Stimulated activated CD4-positive, alpha-beta T cell treated with anti-CD3 and anti-CD28 coated beads, Interleukin-1b, Interleukin-23, amount 100 ng/mL, for 4 hours (primary cell): Measurements from ENCODE around the gene MIP.
"Not testable (repeated sequence)": the region's sequence is repeated elsewhere in the genome, so short reads cannot be mapped to it uniquely, and the experiment has no call there.

ENCODE experiments used
- DNase-seq, 2 donors: peaks; one replicate each; pipeline ENCODE4 v3.0.0-alpha.2; 2020; ENCODE audit warnings: low read depth in 2 of 2

MIP gene

DNA sequence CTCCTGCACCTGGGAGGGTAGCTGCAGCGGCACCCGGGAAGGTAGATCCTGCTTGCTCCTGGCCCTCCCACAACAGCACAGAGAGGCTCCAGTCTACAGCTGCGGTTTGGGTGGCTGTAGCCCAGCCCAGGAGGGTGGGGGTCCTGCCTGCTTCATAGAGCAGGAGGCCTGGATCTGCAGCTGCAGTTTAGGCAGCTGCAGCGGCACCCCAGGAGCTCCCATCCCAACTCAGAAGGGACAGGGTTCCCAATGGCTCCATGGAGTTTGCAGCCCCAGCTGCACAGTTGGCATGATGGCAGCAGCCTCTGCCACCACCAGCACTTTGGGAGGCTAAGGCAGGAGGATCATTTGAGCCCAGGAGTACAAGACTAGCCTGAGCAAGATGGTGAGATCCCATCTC lies 43.7 kb downstream of the MIP start:
- no peak for DNase-seq

DNA sequence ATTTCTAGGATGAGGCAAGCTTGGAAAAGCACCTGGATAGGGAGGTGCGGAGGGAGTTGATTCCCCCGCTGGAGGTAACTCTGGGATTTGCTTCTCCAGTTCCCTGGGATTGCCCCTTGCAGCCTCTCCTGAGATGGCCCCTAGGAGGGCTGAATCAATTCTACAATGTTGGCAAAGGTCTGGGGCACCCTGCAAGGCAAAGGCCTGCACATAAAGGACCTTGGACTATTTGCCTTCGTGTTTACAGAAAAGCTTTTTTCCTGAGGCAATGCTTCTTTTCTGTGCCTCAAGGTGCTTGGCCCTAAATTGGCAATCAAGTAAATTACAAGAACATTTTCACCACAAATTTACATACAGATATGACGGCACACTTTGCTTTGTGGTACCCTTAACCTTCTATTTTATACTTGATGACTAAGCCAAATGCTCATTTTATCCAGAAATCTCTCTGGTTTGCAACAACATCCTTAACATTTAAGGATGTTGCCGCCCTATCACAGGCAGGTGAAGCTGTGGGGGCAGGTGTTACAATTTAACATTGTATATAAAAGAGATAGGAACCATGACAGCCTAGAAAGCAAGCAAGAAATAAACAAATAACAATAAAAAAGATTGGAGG lies 45.5 kb downstream of the MIP start:
- DNase-seq: no peak

DNA sequence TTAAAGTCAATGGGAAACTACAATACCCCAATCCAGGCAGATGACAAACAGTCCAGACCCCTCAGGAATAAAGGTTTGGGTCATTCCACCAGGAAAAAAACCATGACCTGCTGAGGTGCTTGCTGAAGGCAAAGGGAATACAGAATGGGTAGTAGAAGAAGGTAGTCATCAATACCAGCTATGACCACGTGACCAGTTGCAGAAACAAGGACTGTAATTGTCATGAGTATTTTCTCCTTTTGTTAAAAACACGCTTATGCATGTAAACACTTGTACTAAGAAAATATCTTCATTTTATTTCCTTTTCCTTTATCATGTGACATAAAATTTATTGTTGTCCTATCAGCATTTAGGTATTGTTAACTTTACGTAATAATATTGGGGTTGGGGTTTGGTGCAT lies 50.2 kb downstream of the MIP start:
- DNase-seq: not testable (repeated sequence)

DNA sequence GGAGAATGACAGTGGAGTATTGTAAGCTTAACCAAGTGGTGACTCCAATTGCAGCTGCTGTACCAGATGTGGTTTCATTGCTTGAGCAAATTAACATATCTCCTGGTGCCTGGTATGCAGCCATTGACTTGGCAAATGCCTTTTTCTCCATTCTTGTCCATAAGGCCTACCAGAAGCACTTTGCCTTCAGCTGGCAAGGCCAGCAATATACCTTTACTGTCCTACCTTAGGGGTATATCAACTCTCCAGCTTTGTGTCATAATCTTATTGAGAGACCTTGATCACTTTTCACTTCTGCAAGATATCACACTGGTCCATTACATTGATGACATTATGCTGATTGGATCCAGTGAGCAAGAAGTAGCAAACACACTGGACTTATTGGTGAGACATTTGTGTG lies 52.8 kb downstream of the MIP start:
- DNase-seq: not testable (repeated sequence)

DNA sequence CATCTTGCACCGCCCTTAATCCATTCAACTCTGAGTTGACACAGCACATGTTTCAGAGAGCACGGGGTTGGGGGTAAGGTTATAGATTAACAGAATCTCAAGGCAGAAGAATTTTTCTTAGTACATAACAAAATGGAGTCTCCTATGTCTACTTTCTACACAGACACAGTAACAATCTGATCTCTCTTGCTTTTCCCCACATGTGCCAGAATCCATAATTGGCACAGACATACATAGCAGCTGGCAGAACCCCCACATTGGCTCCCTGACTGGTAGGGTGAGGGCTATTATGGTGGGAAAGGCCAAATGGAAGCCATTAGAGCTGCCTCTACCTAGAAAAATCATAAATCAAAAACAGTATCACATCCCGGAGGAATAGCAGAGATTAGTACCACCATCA lies 53.3 kb downstream of the MIP start:
- DNase-seq: not testable (repeated sequence)
